Esophagus muscularis mucosa (tissue), 4 donors: ENCODE measurements around the gene SQSTM1. TPM values are rescaled to one million over a fixed set of nuclear protein-coding genes. Genes with fewer than 3 reads are reported as not detected.

ENCODE experiments used
- DNase-seq: peaks from one replicate; pipeline ENCODE4 v3.0.0-alpha.2; 2017; ENCODE audit errors: extremely low spot score
- H3K27ac ChIP-seq, 4 donors: fragments of 200-600 bp; sonication (generic); replicated peaks in 1 of 4; 1 replicate in 3 of 4; 2 replicates in 1 of 4; pipeline ENCODE4 v1.5.1; 2016 to 2019; ENCODE audit warnings: mild to moderate bottlenecking in 1 of 4
- H3K27me3 ChIP-seq, 4 donors: fragments of 200-600 bp; sonication (generic); one replicate each; pipeline versions ENCODE4 v1.5.1 to v1.6.0; 2016 to 2019
- H3K36me3 ChIP-seq, 4 donors: fragments of 200-600 bp; sonication (generic); one replicate each; pipeline ENCODE4 v1.5.1; 2016 to 2019
- H3K4me1 ChIP-seq, 4 donors: fragments of 200-600 bp; sonication (generic); one replicate each; pipeline ENCODE4 v1.5.1; 2016 to 2019
- H3K4me3 ChIP-seq, 4 donors: fragments of 200-600 bp; sonication (generic); 1 replicate in 2 of 4; 2 replicates in 2 of 4; pipeline ENCODE4 v1.5.1; 2016 to 2019; ENCODE audit warnings: mild to moderate bottlenecking in 4 of 4, moderate library complexity in 1 of 4
- H3K9me3 ChIP-seq, 4 donors: fragments of 200-600 bp; sonication (generic); 1 replicate in 3 of 4; 2 replicates in 1 of 4; pipeline ENCODE4 v1.5.1; 2016 to 2019
- CTCF ChIP-seq, 3 experiments: fragments of 200-600 bp in 2 of 3; fragments of 450-650 bp in 1 of 3; sonication (generic) in 2 of 3; IDR thresholded peaks; one replicate each; pipeline ENCODE4 v1.5.1; 2017 to 2019; ENCODE audit warnings: antibody characterized with exemption in 3 of 3, mild to moderate bottlenecking in 2 of 3, moderate library complexity in 1 of 3
- EP300 ChIP-seq: sonication (generic); formaldehyde crosslinking; IDR thresholded peaks from one replicate; pipeline ENCODE4 v1.6.1; 2017; ENCODE audit warnings: antibody characterized with exemption
- POLR2A ChIP-seq: fragments of 450-650 bp; IDR thresholded peaks from one replicate; pipeline ENCODE4 v1.6.1; 2017; ENCODE audit warnings: antibody characterized with exemption, moderate library complexity, mild to moderate bottlenecking, low read depth
- POLR2AphosphoS5 ChIP-seq, 2 donors: sonication (generic); formaldehyde crosslinking; IDR thresholded peaks; one replicate each; pipeline ENCODE4 v1.6.1; 2017; ENCODE audit warnings: antibody characterized with exemption in 2 of 2
- WGBS: methylation state at CpG from one replicate; pipeline ENCODE4 v1.1.5; 2018; 5-methylcytosine and 5-hydroxymethylcytosine counted together
- intact Hi-C: fragments of 100-400 bp; cut with DNase I; formaldehyde crosslinking; loops from one replicate; pipeline ENCODE4 v1.15.1; 2023
- total RNA-seq, 4 donors: library from RNA; depleted of rRNA; stranded (reverse); fragments of >200 nt; gene quantifications; one replicate each; pipeline versions ENCODE4 v1.1.0 to v1.2.1, GENCODE V29; 2016

Gene SQSTM1
- 100 to 1,000 TPM; 333 to 453 (median 392) TPM for total RNA-seq

DNA sequence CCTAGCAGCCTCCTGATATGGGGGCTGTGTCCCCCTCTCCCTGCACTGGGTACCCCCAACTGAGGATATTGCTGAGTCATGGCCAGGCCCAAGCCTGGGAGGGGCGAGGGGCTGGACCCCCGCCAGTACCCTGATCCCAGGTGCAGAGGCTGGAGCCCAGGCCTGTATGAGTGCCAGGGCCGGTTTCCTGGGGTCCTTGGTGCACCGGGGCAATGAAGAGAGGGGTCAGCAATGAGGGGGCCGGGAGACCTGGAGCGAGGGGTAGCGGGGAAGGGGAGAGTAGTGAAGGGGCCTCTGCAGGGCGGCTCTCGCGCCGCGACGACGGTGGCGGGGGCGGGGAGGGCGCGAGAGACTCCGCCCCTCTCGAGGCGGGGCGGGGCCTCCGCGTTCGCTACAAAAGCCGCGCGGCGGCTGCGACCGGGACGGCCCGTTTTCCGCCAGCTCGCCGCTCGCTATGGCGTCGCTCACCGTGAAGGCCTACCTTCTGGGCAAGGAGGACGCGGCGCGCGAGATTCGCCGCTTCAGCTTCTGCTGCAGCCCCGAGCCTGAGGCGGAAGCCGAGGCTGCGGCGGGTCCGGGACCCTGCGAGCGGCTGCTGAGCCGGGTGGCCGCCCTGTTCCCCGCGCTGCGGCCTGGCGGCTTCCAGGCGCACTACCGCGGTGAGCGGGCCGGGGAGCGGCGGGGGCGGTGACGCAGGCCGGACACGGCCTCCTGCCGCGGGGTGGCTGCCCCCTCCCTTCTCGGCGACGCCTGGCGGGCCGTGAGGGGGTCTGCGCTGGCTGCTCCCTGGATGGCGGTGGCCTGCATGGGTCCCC is at the start of gene SQSTM1:
SQSTM1 (plus strand) TSS at position 423 of the 815 bp plus-strand sequence; CDS start at position 455, 32 bp downstream.
- WGBS: 0% methylated on average over 16 of the region's 81 CpGs
- Histone ChIP-seq H3K27me3 (no peaks in the 10 kb centered on the region), H3K9me3 (no peaks in the 10 kb centered on the region), H3K27ac (peak within 1 kb of the TSS; percentile 99 to 100 (median 100)), H3K4me3 (peak within 1 kb of the TSS; percentile 93 to 100 (median 96)), H3K36me3 (peaks cover 24 to 39% (median 34%) of the 10 kb centered on the region in 4 donors), H3K4me1 (peaks cover 62 to 84% (median 83%) of the 10 kb centered on the region in 4 donors)
- TF ChIP-seq POLR2A: peak; percentile 93
- TF ChIP-seq CTCF (IDR thresholded peaks at IDR 0.05): no peak
- peak; percentile 96 to 100 for TF ChIP-seq POLR2AphosphoS5 (IDR thresholded peaks at IDR 0.05)
- TF ChIP-seq EP300: no peak
- DNase-seq: peak; percentile 93
- intact Hi-C loops: loop anchor here (5.0 kb wide), 1 partner anchor 37 kb away; the partner anchor contains the start of gene MRNIP

GRCh38 chr5:179771311-179771895 is 49.3 kb upstream of the SQSTM1 start:
- TF ChIP-seq POLR2AphosphoS5 (IDR thresholded peaks at IDR 0.05) (no peak), POLR2A (no peak), EP300 (no peak), CTCF (IDR thresholded peaks at IDR 0.05) (no peak)
- Histone ChIP-seq H3K9me3 (no peaks in the 10 kb centered on the region), H3K27me3 (no peaks in the 10 kb centered on the region), H3K4me3 (no peak overlapping the region), H3K4me1 (peaks cover 11 to 28% (median 20%) of the 10 kb centered on the region in 4 donors), H3K27ac (no peak overlapping the region), H3K36me3 (peaks cover 63 to 99% (median 91%) of the 10 kb centered on the region in 4 donors)
- 88% methylated on average over 4 of the region's 4 CpGs for WGBS
- no peak for DNase-seq
- intact Hi-C loops: no loop called here

GRCh38 chr5:179772351-179772750 is 48.4 kb upstream of the SQSTM1 start:
- no peak for TF ChIP-seq CTCF (IDR thresholded peaks at IDR 0.05)
- no peak for TF ChIP-seq POLR2A
- TF ChIP-seq EP300: no peak
- no peak for TF ChIP-seq POLR2AphosphoS5 (IDR thresholded peaks at IDR 0.05)
- H3K9me3 ChIP-seq: no peaks in the 10 kb centered on the region
- peaks cover 66 to 97% (median 91%) of the 10 kb centered on the region in 4 donors for H3K36me3 ChIP-seq
- no peak for DNase-seq
- H3K27me3 ChIP-seq: no peaks in the 10 kb centered on the region
- no peak overlapping the region for H3K27ac ChIP-seq
- H3K4me1 ChIP-seq: peaks cover 4 to 18% (median 11%) of the 10 kb centered on the region in 4 donors
- no peak overlapping the region for H3K4me3 ChIP-seq
- 82% methylated on average over 6 of the region's 6 CpGs for WGBS
- intact Hi-C loops: no loop called here

- H3K36me3 ChIP-seq: peaks cover 65 to 98% (median 92%) of the 10 kb centered on the region in 4 donors
- no peak for DNase-seq
- H3K27me3 ChIP-seq: no peaks in the 10 kb centered on the region
- H3K4me3 ChIP-seq: no peak overlapping the region
- intact Hi-C loops: no loop called here
- H3K9me3 ChIP-seq: no peaks in the 10 kb centered on the region
- WGBS: 93% methylated on average over 9 of the region's 9 CpGs
- TF ChIP-seq EP300: no peak
- no peak for TF ChIP-seq POLR2A
- TF ChIP-seq CTCF (IDR thresholded peaks at IDR 0.05): no peak
- TF ChIP-seq POLR2AphosphoS5 (IDR thresholded peaks at IDR 0.05): no peak
- peaks cover 0 to 6% (median 5%) of the 10 kb centered on the region in 4 donors for H3K4me1 ChIP-seq
- no peak overlapping the region for H3K27ac ChIP-seq
Observed at GRCh38 chr5:179773686-179774040, 47.0 kb upstream of the SQSTM1 start.
